ENCODE measurements around the gene OSBP2.

GRCh38 chr22:30701872-30702271 is 7.2 kb downstream of the OSBP2 start:
- no peak for TF ChIP-seq CTCF (IDR thresholded peaks at IDR 0.05)
- TF ChIP-seq EP300 (IDR thresholded peaks at IDR 0.05; ENCODE audit: low read depth) = no peak
- no peak for TF ChIP-seq POLR2A (IDR thresholded peaks at IDR 0.05)
- TF ChIP-seq POLR2AphosphoS5 (IDR thresholded peaks at IDR 0.05) = no peak
